A549 (cell line): ENCODE data around the gene MGAT2.

Source experiments
- CEBPB ChIP-seq, 2 experiments: fragments of >200 bp in 1 of 2; sonication (Bioruptor Twin) in 1 of 2; formaldehyde crosslinking in 1 of 2; IDR thresholded peaks; 2 replicates each; pipeline ENCODE4 v1.6.1; 2012 to 2016
- HDAC2 ChIP-seq: fragments of 200-600 bp; sonication (generic); IDR thresholded peaks from 2 replicates; pipeline ENCODE4 v1.6.1; 2016
- JUN ChIP-seq, 2 experiments: fragments of >200 bp; sonication (Bioruptor Twin); formaldehyde crosslinking; IDR thresholded peaks; 2 replicates in 1 of 2; 3 replicates in 1 of 2; pipeline ENCODE4 v1.6.1; 2016 to 2017
- KDM1A ChIP-seq: fragments of 200-600 bp; sonication (generic); IDR thresholded peaks from 2 replicates; pipeline ENCODE4 v1.6.1; 2016; ENCODE audit warnings: low read depth, mild to moderate bottlenecking
- NPAS2 ChIP-seq: fragments of 250-450 bp; sonication (Bioruptor Pico); IDR thresholded peaks from 2 replicates; pipeline ENCODE4 v1.8.0; 2022; ENCODE audit warnings: mild to moderate bottlenecking, moderate library complexity, borderline replicate concordance
- POLR2A ChIP-seq: IDR thresholded peaks from 2 replicates; pipeline ENCODE4 v1.6.1; 2012; ENCODE audit warnings: mild to moderate bottlenecking, low read length
- TF ChIP-seq, protein P1 (sequence below): fragments of >200 bp; sonication (Bioruptor Twin); formaldehyde crosslinking; IDR thresholded peaks from 3 replicates; pipeline ENCODE4 v1.5.1; 2016
- TF ChIP-seq, protein P2 (sequence below): fragments of 250-450 bp; sonication (Bioruptor Pico); IDR thresholded peaks from 2 replicates; pipeline ENCODE4 v1.5.0; 2021; ENCODE audit warnings: mild to moderate bottlenecking, moderate library complexity, borderline replicate concordance

DNA sequence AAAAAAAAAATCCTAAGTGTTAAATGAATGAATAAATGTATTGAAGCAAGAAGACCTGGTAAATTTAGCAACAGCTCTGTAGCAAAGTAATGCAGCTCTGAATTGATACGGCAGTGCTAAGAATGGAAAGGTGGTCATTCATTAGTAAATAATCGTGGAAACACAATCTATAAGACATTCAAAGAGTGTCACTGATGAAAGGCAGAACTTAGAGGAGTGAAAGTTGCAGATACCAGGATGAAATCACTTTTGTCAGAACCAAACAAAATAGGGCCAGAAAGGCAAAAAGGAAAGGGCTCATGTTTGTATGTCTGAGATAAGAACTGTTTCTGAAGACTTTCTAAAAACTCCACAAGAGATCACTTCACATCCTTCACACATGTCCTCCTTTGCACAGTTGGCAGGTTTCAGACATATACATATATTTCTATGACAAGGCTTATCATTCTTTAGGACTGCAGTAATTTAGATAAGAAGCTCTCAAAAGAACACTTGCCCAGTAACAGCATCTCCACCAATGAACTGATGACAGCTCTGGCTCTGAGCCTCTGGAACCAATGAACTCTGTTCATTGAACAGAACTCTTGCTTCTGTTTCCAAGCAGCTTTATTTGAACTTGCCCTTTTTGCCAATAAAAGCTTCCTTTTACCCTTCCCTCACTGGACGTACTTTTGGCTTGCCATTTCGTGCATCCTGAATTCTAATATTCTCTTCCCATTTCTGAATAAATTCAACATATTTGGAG lies 26.1 kb upstream of the MGAT2 start:
- no peak for TF ChIP-seq POLR2A
- TF ChIP-seq NPAS2 (CRISPR knock-in tag) = no peak
- TF ChIP-seq, protein P1, sequence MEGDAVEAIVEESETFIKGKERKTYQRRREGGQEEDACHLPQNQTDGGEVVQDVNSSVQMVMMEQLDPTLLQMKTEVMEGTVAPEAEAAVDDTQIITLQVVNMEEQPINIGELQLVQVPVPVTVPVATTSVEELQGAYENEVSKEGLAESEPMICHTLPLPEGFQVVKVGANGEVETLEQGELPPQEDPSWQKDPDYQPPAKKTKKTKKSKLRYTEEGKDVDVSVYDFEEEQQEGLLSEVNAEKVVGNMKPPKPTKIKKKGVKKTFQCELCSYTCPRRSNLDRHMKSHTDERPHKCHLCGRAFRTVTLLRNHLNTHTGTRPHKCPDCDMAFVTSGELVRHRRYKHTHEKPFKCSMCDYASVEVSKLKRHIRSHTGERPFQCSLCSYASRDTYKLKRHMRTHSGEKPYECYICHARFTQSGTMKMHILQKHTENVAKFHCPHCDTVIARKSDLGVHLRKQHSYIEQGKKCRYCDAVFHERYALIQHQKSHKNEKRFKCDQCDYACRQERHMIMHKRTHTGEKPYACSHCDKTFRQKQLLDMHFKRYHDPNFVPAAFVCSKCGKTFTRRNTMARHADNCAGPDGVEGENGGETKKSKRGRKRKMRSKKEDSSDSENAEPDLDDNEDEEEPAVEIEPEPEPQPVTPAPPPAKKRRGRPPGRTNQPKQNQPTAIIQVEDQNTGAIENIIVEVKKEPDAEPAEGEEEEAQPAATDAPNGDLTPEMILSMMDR = no peak
- TF ChIP-seq JUN (IDR thresholded peaks at IDR 0.05) = no peak
- TF ChIP-seq CEBPB (IDR thresholded peaks at IDR 0.05) = no peak
- TF ChIP-seq, protein P2, sequence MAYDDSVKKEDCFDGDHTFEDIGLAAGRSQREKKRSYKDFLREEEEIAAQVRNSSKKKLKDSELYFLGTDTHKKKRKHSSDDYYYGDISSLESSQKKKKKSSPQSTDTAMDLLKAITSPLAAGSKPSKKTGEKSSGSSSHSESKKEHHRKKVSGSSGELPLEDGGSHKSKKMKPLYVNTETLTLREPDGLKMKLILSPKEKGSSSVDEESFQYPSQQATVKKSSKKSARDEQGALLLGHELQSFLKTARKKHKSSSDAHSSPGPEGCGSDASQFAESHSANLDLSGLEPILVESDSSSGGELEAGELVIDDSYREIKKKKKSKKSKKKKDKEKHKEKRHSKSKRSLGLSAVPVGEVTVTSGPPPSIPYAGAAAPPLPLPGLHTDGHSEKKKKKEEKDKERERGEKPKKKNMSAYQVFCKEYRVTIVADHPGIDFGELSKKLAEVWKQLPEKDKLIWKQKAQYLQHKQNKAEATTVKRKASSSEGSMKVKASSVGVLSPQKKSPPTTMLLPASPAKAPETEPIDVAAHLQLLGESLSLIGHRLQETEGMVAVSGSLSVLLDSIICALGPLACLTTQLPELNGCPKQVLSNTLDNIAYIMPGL (CRISPR knock-in tag) = no peak
- TF ChIP-seq KDM1A = no peak
- TF ChIP-seq HDAC2 = no peak
